SKM-1 (cell line): Measurements from ENCODE around the gene A2ML1.
"Not testable (repeated sequence)": the region's sequence is repeated elsewhere in the genome, so short reads cannot be mapped to it uniquely, and the experiment has no call there.

Experiments used
- DNase-seq: peaks from one replicate; lab custom pipeline; 2025; ENCODE audit not compliant: unreplicated experiment; lab: John Stamatoyannopoulos, UW

A2ML1 gene

GRCh38 chr12:8849876-8850275 is 27.5 kb downstream of the A2ML1 start:
- peak; percentile 5 for DNase-seq

GRCh38 chr12:8852119-8852518 is 29.7 kb downstream of the A2ML1 start:
- DNase-seq = no peak

DNA sequence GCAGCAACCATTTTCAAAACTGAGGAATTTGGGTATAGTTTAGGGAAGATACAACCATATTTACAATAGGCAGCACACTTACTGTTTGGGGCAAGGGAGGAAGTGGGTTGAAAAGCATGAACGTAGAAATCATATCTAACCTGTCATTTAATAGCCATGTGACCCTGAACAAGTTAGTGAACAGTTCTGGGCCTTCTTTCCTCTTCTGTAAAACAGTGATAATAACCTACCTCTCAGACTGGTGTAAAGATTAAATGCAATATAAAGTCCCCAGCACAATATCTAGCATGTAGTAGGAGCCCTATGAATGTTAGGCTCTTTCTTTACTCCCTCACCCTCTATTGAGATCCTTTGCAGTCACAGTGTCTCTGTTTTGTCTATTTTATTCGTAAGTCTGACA is 33.5 kb downstream of the A2ML1 start:
- no peak for DNase-seq

GRCh38 chr12:8859448-8859847 is 37.0 kb downstream of the A2ML1 start:
- not testable (repeated sequence) for DNase-seq

DNA sequence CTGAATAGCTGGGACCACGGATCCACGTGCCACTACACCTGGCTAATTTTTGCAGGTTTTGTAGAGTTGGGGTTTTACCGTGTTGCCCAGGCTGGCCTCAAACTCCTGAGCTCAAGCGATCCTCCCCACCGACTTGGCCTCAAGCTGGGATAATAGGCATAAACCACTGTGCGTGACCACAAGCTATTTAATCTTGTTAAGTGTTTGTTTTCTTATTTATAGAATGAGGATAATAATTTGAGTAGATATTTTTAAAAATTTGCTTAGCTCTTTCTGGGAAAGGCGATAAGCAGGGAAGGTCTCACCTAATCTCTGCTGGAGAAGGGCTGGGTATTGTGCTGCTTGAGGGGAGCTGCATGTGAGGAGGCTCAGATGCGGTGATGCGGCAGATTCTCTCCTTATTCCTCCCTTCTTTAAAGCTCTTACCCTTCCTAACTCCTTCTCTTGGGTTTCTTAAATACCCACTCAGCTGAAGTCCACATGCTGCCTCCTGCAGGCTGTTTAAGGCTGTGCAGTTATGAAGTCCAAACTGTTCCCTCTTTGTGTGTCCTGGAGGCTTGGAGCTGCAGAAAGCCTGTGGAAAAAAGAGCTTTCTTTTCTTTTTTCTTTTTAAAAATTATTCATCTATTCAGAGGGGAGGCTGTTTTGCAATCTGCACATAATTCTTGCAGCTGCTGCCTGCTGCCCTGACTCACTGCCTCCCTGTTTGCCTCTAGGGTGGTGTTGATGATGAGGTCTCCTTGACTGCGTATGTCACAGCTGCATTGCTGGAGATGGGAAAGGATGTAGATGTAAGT is 37.9 kb downstream of the A2ML1 start:
- DNase-seq = peak; percentile 0

GRCh38 chr12:8866429-8866828 is 44.0 kb downstream of the A2ML1 start:
- no peak for DNase-seq

DNA sequence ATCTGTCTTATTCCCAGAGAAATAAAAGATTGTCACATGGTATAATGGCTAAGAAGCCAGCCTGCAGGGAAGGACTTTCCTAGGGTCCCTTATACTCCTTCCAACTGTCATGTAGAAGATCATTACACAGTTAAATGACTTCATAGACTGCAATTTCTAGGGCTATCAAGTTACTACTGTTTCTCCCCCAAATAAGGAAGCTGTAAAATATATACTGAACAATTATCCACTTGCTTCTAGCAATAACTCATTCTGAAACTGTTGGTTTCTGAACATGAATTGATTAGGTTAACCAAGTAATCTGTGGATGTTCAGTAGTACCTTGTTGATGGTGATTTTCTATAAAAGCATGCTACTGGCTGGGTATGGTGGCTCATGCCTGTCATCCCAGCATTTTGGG is 44.6 kb downstream of the A2ML1 start:
- no peak for DNase-seq

GRCh38 chr12:8867786-8868185 is 45.4 kb downstream of the A2ML1 start:
- DNase-seq = no peak

GRCh38 chr12:8870586-8870985 is 48.2 kb downstream of the A2ML1 start:
- DNase-seq = no peak

- DNase-seq = no peak
Observed at GRCh38 chr12:8871068-8871467, 48.6 kb downstream of the A2ML1 start.

DNA sequence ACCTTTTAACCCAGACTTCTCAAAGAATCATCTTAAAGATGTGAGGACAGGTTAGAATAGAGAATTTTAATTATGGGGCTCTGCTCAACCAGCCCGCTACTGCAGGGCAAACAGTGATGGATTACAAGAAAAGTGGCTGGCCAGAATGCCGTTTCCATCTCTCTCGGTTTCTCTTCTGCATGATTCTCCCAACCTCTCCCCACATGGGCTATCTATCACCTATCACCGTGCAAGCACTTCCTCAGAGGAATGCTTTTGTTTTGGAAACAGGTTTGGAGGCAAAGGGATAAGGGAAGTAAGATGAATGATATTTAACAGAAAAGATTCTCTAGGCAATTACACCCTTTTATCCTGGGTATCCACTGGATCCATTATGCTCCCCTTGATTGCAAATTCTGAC is 54.5 kb downstream of the A2ML1 start:
- DNase-seq = no peak

DNA sequence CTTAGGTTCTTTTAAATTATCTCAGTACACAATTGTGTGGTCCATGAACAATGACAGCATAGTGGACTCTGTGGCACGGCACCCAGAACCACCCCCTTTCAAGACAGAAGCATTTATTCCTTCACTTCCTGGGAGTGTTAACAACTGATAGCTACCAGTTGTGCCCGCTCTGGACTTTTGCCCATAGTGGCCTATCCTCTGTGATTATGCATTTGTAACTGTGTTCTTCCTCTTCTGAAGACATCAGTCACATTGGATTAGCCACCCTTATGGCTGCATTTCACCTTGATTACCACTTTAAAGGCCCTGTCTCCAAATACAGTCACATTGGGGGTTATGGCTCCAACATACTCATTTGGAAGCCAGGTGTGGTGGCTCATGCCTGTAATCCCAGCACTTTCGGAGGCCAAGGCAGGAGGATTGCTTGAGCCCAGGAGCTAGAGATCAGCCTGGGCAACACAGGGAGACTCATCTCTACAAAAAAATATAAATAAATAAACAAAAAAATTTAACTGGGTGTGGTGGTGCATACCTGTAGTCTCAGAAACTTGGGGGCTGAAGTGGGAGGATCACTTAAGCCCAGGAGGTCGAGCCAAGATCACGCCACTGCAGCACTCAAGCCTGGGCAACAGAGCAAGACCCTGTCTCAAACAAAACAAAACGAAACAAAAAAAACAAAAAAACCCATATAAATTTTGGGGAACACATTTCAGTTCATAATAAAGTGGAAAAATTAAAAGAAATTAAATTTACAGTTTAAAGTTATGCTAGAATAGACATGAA is 64.3 kb downstream of the A2ML1 start:
- no peak for DNase-seq

GRCh38 chr12:8887285-8887715 is 64.9 kb downstream of the A2ML1 start:
- DNase-seq = no peak

GRCh38 chr12:8890313-8891085 is 68.1 kb downstream of the A2ML1 start:
- DNase-seq = no peak

- no peak for DNase-seq
Observed at GRCh38 chr12:8891976-8892375, 69.6 kb downstream of the A2ML1 start.

GRCh38 chr12:8894378-8894777 is 72.0 kb downstream of the A2ML1 start:
- DNase-seq = no peak

DNA sequence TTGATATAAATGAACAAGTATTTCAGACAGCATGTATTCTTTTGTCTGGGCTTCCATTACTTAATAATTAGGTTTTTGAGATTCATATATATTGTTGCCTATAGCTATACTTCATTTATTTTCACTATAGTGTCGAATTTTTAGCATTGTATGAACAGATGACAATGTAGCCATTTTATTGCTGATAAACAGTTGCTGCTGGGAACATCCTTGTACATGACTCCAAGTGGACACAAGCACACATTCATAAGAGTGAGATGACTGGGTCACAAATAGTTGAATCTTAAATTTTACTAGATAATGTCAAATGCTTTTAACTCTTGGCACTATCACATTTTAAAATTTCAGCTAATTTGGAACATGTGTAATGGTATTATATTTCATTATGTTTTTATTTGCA is 72.6 kb downstream of the A2ML1 start:
- DNase-seq = no peak

DNA sequence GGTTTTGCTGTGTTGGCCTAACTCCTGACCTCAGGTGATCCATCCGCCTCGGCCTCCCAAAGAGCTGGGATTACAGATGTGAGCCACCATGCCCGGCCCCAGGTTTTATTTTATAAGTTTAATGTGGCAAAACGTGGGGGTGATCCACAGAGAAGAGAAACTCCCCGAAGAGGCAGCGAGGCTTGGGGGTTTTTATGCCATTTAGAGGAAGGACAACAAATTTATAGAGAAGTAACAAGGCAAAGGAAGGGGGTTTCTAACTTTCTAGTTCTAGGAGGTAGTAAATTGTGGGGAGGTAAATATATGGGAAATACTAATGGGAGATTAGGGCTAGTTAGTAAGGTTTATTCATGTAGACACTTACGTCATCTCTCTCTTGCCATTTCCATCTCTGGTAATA is 74.7 kb downstream of the A2ML1 start:
- DNase-seq = no peak

- DNase-seq = no peak
Observed at GRCh38 chr12:8899830-8900229, 77.4 kb downstream of the A2ML1 start.

DNA sequence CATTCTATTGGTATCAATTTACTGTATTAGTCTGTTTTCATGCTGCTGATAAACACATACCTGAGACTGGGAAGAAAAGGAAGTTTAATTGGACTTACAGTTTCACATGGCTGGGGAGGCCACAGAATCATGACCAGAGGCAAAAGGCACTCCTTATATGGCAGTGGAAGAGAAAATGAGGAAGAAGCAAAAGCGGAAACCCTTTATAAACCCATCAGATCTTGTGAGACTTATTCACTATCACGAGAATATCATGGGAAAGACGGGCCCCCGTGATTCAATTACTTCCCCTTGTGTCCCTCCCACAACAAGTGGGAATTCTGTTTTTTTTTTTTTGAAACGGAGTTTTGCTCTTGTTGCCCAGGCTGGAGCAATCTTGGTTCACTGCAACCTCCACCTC is 80.3 kb downstream of the A2ML1 start:
- peak; percentile 16 for DNase-seq

DNA sequence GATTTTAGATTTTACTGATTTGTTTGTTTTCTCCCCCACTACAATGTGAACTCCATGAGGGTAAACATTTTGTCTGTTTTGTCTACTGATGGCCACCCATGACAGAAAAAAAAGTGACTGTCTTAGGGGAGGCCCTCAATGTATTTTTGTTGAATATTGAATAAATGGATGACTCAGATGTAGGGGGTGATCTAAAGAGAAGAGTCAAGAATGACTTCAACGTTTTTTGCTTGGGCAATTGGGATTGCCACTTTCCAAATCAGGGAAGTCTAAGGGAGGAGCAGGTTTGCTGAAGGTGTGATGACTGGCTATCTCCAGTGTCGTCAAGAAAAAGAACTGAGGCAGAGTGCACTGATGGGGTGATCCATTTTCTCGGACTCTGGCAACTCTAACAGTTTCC is 81.2 kb downstream of the A2ML1 start:
- DNase-seq = no peak

- DNase-seq = no peak
Observed at GRCh38 chr12:8904665-8905064, 82.2 kb downstream of the A2ML1 start.
